Left colon (tissue), 2 donors: ENCODE measurements around the gene PHLDB3. TPM values are rescaled to one million over a fixed set of nuclear protein-coding genes. Genes with fewer than 3 reads are reported as not detected.

Source experiments
- ATAC-seq: fragments of 200-7000 bp; cut with Tn5 transposase; one replicate; pipeline ENCODE4 v1.9.1; 2020; ENCODE audit warnings: mild to moderate bottlenecking, moderate library complexity
- DNase-seq, 2 donors: peaks; one replicate each; pipeline ENCODE4 v3.0.0-alpha.2; 2020
- intact Hi-C, 2 donors: fragments of 100-400 bp; cut with DNase I in 1 of 2; cut with micrococcal nuclease in 1 of 2; formaldehyde crosslinking; loops; one replicate each; pipeline versions ENCODE4 v1.11.2 to v1.14.0; 2022; cut with DNase I, micrococcal nuclease
- total RNA-seq, 2 donors: library from RNA; stranded (reverse); fragmentation: NEBNext Ultra II Directional; extraction: Animal tissue kit (Norgen Biotek cat#: 25700); gene quantifications; one replicate each; pipeline ENCODE4 v1.2.1, GENCODE V29; 2021
- donor health status: DM: no; HTN: no; CAD: no.
- donor health status: DM: yes; HTN: yes; CAD: no.

Gene PHLDB3
- total RNA-seq, 2 donors from 2014 or later = 9.7 to 11.6 TPM

DNA sequence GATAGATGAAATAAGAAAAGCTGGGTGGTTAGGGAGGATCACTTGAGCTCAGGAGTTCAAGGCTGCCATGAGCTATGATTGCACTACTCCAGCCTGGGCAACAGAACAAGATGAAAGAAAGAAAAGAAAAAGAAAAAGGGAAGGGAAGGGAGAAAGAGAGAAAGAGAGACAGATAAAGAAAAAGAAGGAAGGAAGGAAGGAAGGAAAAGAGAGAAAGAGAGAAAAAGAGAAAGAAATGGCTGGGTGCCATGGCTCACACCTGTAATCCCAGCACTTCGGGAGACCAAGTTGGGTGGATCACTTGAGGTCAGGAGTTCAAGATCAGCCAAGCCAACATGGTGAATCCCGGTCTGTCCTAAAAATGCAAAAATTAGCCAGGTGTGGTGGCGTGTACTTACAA, 68.8 kb downstream of the PHLDB3 start:
- DNase-seq (no peak), ATAC-seq (no peak)
- intact Hi-C loops = no loop called here

DNA sequence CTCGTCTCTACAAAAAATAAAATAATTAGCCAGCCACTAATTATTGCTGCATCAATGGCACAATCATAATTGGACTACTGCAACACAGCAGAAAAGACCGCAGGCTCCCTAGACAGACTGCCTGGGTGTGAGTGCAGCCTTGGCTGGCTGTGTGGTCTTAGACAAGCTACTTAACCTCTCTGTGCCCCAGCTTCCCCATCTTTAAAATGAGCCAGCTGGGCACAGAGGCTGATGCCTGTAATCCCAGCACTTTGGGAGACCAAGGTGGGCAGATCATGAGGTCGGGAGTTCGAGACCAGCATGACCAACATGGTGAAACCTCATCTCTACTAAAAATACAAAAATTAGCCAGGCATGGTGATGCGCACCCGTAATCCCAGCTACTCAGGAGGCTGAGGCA, 70.9 kb downstream of the PHLDB3 start:
- no peak for DNase-seq
- intact Hi-C loops = no loop called here

DNA sequence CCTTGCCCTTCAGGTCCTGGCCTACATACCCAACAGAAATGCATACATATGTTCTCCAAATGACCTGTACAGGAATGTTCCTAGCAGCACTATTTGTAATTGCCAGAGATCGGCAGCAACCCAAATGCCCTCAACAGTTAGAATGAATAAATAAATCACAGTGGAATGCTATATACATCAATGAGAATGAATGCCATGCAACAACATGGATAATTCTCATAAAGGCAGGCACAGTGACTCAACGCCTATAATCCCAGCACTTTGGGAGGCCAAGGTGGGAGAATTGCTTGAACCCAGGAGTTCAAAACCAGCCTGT, 71.2 kb downstream of the PHLDB3 start:
- DNase-seq (no peak), ATAC-seq (no peak)
- intact Hi-C loops = no loop called here

More for the DNA sequence above, 70.9 kb downstream of the PHLDB3 start:
- no peak for ATAC-seq

DNA sequence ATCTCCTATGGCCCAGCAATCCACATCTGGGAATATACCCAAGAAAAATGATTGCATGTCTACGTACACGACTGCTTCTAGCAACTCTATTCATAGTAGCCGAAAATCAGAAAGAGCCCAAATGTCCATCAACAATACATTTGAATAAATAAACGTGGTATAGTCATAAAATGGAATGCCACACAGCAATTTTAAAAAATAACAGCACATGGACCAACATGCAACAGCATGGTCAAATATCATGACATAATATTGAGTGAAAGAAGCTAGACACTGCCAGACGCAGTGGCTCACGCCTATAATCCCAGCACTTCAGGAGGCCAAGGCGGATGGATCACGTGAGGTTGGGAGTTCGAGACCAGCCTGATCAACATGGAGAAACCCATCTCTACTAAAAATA, 73.6 kb downstream of the PHLDB3 start:
- DNase-seq = no peak
- intact Hi-C loops = no loop called here
- ATAC-seq = no peak

DNA sequence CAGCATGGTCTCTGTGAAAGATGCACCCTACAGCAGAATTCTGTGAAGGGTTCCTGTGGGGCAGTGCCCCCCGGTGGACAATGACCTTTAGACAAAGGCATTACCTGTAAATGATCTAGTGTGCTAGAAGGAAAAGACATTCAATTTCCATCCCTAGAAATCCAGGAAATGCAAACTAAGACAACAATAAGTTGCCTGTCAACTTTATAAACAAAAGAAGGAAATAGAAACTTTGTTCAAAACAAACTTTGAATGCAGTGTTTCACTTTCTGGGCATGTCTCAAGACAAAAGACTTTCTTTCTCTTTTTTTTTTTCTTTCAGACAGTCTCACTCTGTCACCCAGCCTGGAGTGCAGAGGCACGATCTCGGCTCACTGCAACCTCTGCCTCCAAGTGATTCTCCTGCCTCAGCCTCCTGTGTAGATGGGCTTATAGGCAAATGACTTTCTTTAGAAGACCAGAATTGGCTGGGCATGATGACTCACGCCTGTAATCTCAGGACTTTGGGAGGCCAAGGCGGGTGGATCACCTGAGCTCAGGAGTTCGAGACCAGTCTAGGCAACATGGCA, 74.3 kb downstream of the PHLDB3 start:
- peak in 1 of 2 donors; percentile 31 for DNase-seq
- intact Hi-C loops = no loop called here
- ATAC-seq = no peak

DNA sequence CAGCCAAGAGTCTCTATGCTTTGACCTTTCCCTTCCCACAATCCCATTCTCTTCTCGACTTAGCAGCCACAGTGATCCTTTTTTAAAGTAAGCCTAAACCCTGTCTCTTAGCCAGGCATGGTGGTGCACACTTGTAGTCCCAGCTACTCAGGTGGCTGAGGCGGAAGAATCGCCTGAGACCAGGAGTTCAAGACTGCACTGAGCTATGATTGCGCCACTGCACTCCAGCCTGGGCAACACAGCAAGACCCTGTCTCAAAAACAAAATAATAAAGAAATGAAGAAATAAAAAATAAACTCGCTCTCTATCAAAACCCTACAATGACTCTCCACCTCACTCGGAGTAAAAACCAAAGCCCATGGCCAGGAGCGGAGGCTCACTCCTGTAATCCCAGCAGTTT, 75.2 kb downstream of the PHLDB3 start:
- intact Hi-C loops = no loop called here
- no peak for ATAC-seq
- DNase-seq = no peak

DNA sequence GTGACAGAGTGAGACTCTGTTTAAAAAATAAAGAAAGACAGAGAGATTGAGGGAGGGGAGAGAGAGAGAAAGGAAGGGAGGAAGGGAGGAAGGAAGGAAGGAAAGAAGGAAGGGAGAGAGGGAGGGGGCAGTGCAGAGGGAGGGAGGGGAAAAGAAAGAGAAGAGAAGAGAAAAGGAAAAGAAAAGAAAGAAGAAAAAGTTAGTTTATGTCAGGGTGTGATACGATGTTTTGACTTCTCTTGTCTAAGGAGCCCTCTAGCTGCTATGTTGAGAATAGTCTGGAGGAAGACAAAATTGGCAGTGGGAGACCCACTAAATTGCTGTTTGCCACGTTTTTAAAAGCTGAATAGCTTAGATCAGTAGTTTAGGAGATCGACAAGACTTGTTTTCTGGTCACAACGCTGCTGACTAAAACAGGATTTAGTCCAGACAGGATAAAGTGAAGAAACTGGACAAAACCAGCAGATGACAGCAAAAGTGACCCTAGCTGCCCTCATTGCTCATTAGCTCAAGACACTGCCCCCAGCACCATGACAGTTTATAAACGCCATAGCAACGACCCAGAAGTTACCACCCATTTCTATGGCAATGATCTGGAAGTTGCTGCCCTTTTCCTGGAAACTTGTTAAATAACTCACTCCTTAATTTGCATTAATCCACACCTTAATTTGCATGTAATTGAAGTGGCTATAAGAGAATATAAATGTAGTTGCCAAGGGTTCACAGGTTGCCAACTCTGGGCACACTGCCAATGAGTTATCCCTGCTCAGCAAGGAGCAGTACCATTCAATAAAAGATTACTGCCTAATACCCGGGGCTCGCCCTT, 78.8 kb downstream of the PHLDB3 start:
- DNase-seq (peak; percentile 86 to 92), ATAC-seq (peak; percentile 81)
- intact Hi-C loops = no loop called here

Other genes starting within 250 kb of the PHLDB3 start
- gene PSG9, start 235.2 kb downstream of the PHLDB3 start, total RNA-seq = not detected
- 100 to 1,000 TPM; 376 to 475 TPM for gene CD177, start 151.1 kb downstream of the PHLDB3 start, total RNA-seq
- gene TEX101, start 89.9 kb downstream of the PHLDB3 start, total RNA-seq = under 1 TPM; 0.27 to 0.34 TPM
- under 1 TPM; 0.21 to 0.56 TPM for gene LYPD3, start 39.1 kb downstream of the PHLDB3 start, total RNA-seq
- gene ETHE1, start 22.5 kb upstream of the PHLDB3 start, total RNA-seq = 100 to 1,000 TPM; 480 to 631 TPM
- gene ZNF575, start 28.4 kb upstream of the PHLDB3 start, total RNA-seq = 1 to 10 TPM; 6.5 to 7.7 TPM
- gene XRCC1, start 70.8 kb upstream of the PHLDB3 start, total RNA-seq = 10 to 100 TPM; 16.5 to 17.3 TPM
- 1 to 10 TPM in 1 of 2 donors, under 1 TPM in 1; 0.95 to 1.6 TPM for gene PINLYP, start 71.1 kb upstream of the PHLDB3 start, total RNA-seq
- gene IRGQ, start 91.4 kb upstream of the PHLDB3 start, total RNA-seq = 10 to 100 TPM; 19.8 to 23.3 TPM
- gene ZNF576, start 91.8 kb upstream of the PHLDB3 start, total RNA-seq = 10 to 100 TPM; 13.5 to 16.6 TPM
- gene SRRM5, start 107.3 kb upstream of the PHLDB3 start, total RNA-seq = under 1 TPM; 0.14 to 0.73 TPM
- 10 to 100 TPM; 16.3 to 18.7 TPM for gene ZNF428, start 114.9 kb upstream of the PHLDB3 start, total RNA-seq
- gene CADM4, start 135.1 kb upstream of the PHLDB3 start, total RNA-seq = 1 to 10 TPM; 2.0 to 4.9 TPM
- 100 to 1,000 TPM in 1 of 2 donors, 10 to 100 TPM in 1; 44.4 to 130 TPM for gene PLAUR, start 165.4 kb upstream of the PHLDB3 start, total RNA-seq
- not detected for gene IRGC, start 211.3 kb upstream of the PHLDB3 start, total RNA-seq